ENCODE results near the gene IAH1.

Gene IAH1

GRCh38 chr2:9462886-9463697 lies 11.3 kb upstream of the IAH1 start:
- no peak for TF ChIP-seq CTCF (IDR thresholded peaks at IDR 0.05; ENCODE audit: insufficient read depth, missing control alignments)
- FAIRE-seq (no peak), DNase-seq (ENCODE audit: insufficient read length, low spot score) (no peak)

DNA sequence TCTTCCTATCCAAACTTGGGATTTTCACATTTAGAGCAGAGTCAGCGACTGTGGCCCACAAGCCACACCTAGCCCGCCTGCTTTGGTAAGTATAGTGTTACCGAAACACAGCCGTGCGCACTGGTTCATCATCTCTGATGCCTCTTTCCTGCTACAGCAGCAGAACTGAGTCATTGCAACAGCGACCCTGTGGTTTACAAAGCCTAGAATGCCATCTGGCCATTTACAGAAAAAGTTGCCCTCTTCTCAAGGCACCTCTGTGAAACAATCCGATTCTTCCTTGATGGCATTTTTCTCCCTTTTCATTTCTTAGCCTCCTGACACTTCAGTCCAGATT lies 10.7 kb upstream of the IAH1 start:
- DNase-seq (ENCODE audit: insufficient read length, low spot score) (no peak), FAIRE-seq (no peak)
- no peak for TF ChIP-seq CTCF (IDR thresholded peaks at IDR 0.05; ENCODE audit: insufficient read depth, missing control alignments)

DNA sequence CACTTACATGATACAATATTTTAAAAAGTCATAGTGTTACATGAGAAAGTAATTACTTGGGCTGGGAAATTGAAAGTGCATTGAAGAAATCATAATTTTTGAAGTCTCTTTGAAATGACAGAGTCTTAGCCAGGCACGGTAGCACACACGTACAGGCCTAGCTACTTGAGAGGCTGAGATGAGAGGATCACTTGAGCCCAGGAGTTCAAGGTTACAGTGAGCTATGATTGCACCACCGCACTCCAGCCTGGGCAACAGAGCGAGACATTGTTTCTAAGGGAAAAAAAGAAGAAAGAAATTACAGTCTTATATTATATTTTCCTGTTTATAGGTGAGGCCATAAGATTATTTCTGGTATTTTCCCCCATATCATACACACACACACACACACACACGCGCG lies 9.2 kb upstream of the IAH1 start:
- no peak for DNase-seq (ENCODE audit: insufficient read length, low spot score)
- FAIRE-seq: no peak
- no peak for TF ChIP-seq CTCF (IDR thresholded peaks at IDR 0.05; ENCODE audit: insufficient read depth, missing control alignments)

- TF ChIP-seq CTCF (IDR thresholded peaks at IDR 0.05; ENCODE audit: insufficient read depth, missing control alignments): no peak
- FAIRE-seq: no peak
- DNase-seq (ENCODE audit: insufficient read length, low spot score): no peak
Measured at GRCh38 chr2:9466147-9466683, 8.1 kb upstream of the IAH1 start.

DNA sequence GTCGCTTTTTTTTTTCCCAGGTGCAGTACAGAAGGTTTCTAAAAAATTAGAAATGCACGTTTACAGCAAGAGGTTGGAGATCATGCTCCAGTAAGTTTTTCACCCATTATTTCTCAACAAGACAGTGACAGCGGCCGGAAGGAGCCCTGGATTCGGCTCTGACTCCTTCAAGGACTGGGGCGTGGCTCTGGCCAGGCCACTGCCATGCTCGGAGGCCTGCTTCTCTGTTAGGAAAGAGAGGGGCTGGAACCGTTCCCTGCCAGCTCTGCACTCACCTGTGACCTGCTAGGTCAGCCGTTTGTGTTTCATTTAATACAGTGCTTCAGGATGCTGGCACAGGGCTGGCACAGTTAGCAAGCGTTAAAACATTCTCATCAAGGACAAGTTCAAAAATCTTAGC lies 6.7 kb upstream of the IAH1 start:
- FAIRE-seq (no peak), DNase-seq (ENCODE audit: insufficient read length, low spot score) (no peak)

DNA sequence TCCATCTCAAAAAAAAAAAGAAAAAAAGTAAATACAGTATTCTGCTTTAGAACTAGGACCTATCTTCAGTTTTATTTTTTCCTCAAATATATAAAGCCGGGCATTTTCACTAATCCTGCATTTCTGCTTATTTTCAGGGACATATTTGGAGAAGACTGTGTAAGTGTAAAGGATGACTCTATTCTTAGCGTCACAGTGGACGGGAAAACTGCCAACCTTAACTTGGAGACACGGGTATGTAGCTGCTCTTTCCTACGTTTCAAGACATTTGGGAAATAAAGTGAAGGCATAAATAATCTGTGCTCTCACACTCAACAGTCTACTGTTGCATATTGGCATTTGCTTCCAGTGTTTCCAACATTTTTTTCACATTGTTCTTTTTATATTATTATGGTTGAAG lies 3.1 kb upstream of the IAH1 start:
- FAIRE-seq (no peak), DNase-seq (ENCODE audit: insufficient read length, low spot score) (no peak)
- TF ChIP-seq CTCF (IDR thresholded peaks at IDR 0.05; ENCODE audit: insufficient read depth, missing control alignments): no peak

More for the DNA sequence above, 6.7 kb upstream of the IAH1 start:
- TF ChIP-seq CTCF (IDR thresholded peaks at IDR 0.05; ENCODE audit: insufficient read depth, missing control alignments): no peak

- DNase-seq (ENCODE audit: insufficient read length, low spot score) (no peak), FAIRE-seq (no peak)
- no peak for TF ChIP-seq CTCF (IDR thresholded peaks at IDR 0.05; ENCODE audit: insufficient read depth, missing control alignments)
Measured at GRCh38 chr2:9472511-9472910, 1.8 kb upstream of the IAH1 start.

Data from D721Med (cell line).